SK-N-SH treated with all-trans-retinoic acid at 6 μM for 48 hours (cell line): Measurements from ENCODE around the gene INCA1.

Experiments
- ATAC-seq: fragments of 200-7000 bp; cut with Tn5 transposase; 3 replicates; pipeline ENCODE4 v1.9.1; 2020; ENCODE audit warnings: mild to moderate bottlenecking, moderate library complexity
- ARNTL ChIP-seq: fragments of 450-650 bp; formaldehyde crosslinking; IDR thresholded peaks from 2 replicates; pipeline ENCODE4 v1.5.0; 2020; ENCODE audit warnings: low read depth, mild to moderate bottlenecking, moderate library complexity, borderline replicate concordance
- ISL1 ChIP-seq: fragments of 250-450 bp; sonication (Bioruptor Pico); IDR thresholded peaks from 2 replicates; pipeline ENCODE4 v2.1.2; 2022; ENCODE audit warnings: mild to moderate bottlenecking, moderate library complexity
- TCF4 ChIP-seq: fragments of 250-450 bp; sonication (Bioruptor Pico); IDR thresholded peaks from 2 replicates; pipeline ENCODE4 v1.8.0; 2021; ENCODE audit warnings: mild to moderate bottlenecking, moderate library complexity, borderline replicate concordance
- TOX ChIP-seq: fragments of 250-450 bp; sonication (Bioruptor Pico); IDR thresholded peaks from 2 replicates; pipeline ENCODE4 v1.8.0; 2021; ENCODE audit warnings: mild to moderate bottlenecking, moderate library complexity, borderline replicate concordance
- TSHZ2 ChIP-seq: fragments of 250-450 bp; sonication (Bioruptor Pico); IDR thresholded peaks from 2 replicates; pipeline ENCODE4 v1.5.0; 2020; ENCODE audit warnings: mild to moderate bottlenecking, moderate library complexity
- ZC3H10 ChIP-seq: fragments of 250-450 bp; sonication (Bioruptor Pico); IDR thresholded peaks from 2 replicates; pipeline ENCODE4 v1.5.1; 2021; ENCODE audit warnings: mild to moderate bottlenecking, moderate library complexity
- ZFP3 ChIP-seq: fragments of 250-450 bp; sonication (Bioruptor Pico); IDR thresholded peaks from 2 replicates; pipeline ENCODE4 v1.5.0; 2020; ENCODE audit warnings: mild to moderate bottlenecking, moderate library complexity
- ZNF565 ChIP-seq: fragments of 450-650 bp; formaldehyde crosslinking; conservative IDR thresholded peaks from 2 replicates; pipeline ENCODE4 v1.5.0; 2020; ENCODE audit warnings: low read depth, mild to moderate bottlenecking, moderate library complexity
- TF ChIP-seq, protein P1 (sequence below): fragments of 250-450 bp; sonication (Bioruptor Pico); IDR thresholded peaks from 2 replicates; pipeline ENCODE4 v1.8.0; 2020; ENCODE audit warnings: mild to moderate bottlenecking, moderate library complexity, borderline replicate concordance
- TF ChIP-seq, protein P2 (sequence below): fragments of 250-450 bp; sonication (Bioruptor Pico); IDR thresholded peaks from 2 replicates; pipeline ENCODE4 v1.5.1; 2021; ENCODE audit warnings: mild to moderate bottlenecking, moderate library complexity
- TF ChIP-seq, protein P3 (sequence below): fragments of 250-450 bp; sonication (Bioruptor Pico); IDR thresholded peaks from 2 replicates; pipeline ENCODE4 v1.5.1; 2020; ENCODE audit warnings: low read depth, mild to moderate bottlenecking, moderate library complexity

The INCA1 gene

GRCh38 chr17:4948166-4948930 lies 49.0 kb downstream of the INCA1 start, which contains the start of gene PFN1:
Gene PFN1 (minus strand): TSS chr17:4948530. CDS start chr17:4948394, 136 bp downstream.
- ATAC-seq = peak; percentile 48
- TF ChIP-seq, protein P1, sequence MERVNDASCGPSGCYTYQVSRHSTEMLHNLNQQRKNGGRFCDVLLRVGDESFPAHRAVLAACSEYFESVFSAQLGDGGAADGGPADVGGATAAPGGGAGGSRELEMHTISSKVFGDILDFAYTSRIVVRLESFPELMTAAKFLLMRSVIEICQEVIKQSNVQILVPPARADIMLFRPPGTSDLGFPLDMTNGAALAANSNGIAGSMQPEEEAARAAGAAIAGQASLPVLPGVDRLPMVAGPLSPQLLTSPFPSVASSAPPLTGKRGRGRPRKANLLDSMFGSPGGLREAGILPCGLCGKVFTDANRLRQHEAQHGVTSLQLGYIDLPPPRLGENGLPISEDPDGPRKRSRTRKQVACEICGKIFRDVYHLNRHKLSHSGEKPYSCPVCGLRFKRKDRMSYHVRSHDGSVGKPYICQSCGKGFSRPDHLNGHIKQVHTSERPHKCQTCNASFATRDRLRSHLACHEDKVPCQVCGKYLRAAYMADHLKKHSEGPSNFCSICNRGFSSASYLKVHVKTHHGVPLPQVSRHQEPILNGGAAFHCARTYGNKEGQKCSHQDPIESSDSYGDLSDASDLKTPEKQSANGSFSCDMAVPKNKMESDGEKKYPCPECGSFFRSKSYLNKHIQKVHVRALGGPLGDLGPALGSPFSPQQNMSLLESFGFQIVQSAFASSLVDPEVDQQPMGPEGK (CRISPR knock-in tag) = peak; percentile 16; the same call in 1 of the 2 replicates
- TF ChIP-seq ZFP3 = no peak

GRCh38 chr17:4947411-4948165 lies 49.7 kb downstream of the INCA1 start:
- TF ChIP-seq ISL1 (CRISPR knock-in tag) = no peak
- TF ChIP-seq TCF4 (CRISPR knock-in tag) = no peak
- TF ChIP-seq, protein P2, sequence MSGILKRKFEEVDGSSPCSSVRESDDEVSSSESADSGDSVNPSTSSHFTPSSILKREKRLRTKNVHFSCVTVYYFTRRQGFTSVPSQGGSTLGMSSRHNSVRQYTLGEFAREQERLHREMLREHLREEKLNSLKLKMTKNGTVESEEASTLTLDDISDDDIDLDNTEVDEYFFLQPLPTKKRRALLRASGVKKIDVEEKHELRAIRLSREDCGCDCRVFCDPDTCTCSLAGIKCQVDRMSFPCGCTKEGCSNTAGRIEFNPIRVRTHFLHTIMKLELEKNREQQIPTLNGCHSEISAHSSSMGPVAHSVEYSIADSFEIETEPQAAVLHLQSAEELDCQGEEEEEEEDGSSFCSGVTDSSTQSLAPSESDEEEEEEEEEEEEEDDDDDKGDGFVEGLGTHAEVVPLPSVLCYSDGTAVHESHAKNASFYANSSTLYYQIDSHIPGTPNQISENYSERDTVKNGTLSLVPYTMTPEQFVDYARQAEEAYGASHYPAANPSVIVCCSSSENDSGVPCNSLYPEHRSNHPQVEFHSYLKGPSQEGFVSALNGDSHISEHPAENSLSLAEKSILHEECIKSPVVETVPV (CRISPR knock-in tag) = 0 out of 2 replicates have a peak, but pooled peaks have one; percentile 33
- TF ChIP-seq ZNF565 (CRISPR knock-in tag) = no peak
- TF ChIP-seq, protein P1 (CRISPR knock-in tag) = 0 out of 2 replicates have a peak, but pooled peaks have one; percentile 11
- peak; percentile 9 for ATAC-seq

DNA sequence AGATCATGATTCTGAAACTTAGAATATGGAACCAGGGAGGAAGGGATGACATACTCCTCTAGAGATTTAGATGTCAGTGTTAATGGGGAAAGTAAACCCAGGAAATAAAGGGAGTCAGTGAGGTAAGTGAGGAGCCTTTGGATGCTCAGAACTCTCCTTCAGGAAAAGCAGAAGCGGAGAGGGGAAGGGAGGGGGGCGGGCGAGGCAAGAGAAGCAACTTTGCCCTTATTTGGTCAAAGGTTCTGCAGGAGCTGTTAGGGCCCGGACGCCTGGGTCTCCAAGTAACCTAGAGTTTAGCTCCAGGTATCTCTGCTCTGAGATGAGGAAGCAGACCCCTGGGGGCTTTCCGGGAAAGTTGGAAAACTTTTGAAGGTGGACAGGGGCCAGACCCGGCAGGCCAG lies 50.3 kb downstream of the INCA1 start:
- TF ChIP-seq TOX (CRISPR knock-in tag) (no peak), ARNTL (CRISPR knock-in tag) (no peak), ZC3H10 (CRISPR knock-in tag) (no peak), TCF4 (CRISPR knock-in tag) (no peak), TSHZ2 (CRISPR knock-in tag) (no peak)
- TF ChIP-seq, protein P2 (CRISPR knock-in tag) = no peak
- TF ChIP-seq, protein P3, sequence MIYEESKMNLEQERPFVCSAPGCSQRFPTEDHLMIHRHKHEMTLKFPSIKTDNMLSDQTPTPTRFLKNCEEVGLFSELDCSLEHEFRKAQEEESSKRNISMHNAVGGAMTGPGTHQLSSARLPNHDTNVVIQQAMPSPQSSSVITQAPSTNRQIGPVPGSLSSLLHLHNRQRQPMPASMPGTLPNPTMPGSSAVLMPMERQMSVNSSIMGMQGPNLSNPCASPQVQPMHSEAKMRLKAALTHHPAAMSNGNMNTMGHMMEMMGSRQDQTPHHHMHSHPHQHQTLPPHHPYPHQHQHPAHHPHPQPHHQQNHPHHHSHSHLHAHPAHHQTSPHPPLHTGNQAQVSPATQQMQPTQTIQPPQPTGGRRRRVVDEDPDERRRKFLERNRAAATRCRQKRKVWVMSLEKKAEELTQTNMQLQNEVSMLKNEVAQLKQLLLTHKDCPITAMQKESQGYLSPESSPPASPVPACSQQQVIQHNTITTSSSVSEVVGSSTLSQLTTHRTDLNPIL (CRISPR knock-in tag) = no peak
- no peak for ATAC-seq
